SK-N-SH (cell line): ENCODE data around the gene MAD1L1. TPM values are rescaled to one million over a fixed set of nuclear protein-coding genes. Genes with fewer than 3 reads are reported as not detected.

Experiments used
- CTCF ChIA-PET: fragments of 300-600, 350-600 bp; formaldehyde crosslinking; extraction: SDS; loops from one replicate; lab custom pipeline; 2021; lab: Yijun Ruan, JAX
- POLR2A ChIA-PET: fragments of 350-600 bp; sonication (Branson Sonifier 250); formaldehyde crosslinking; extraction: SDS; loops from one replicate; lab custom pipeline; 2020; ENCODE audit warnings: antibody characterized with exemption, inconsistent platforms; lab: Yijun Ruan, JAX
- DNase-seq: peaks from one replicate; pipeline ENCODE4 v3.0.0; 2012
- H2AFZ ChIP-seq: fragments of 200-600 bp; sonication (generic); 2 replicates; pipeline ENCODE4 v1.8.1; 2016; ENCODE audit warnings: antibody characterized with exemption, mild to moderate bottlenecking, low read depth
- H3F3A ChIP-seq: fragments of 200-600 bp; sonication (generic); replicated peaks from 2 replicates; pipeline ENCODE3; 2016; ENCODE audit warnings: antibody characterized with exemption, mild to moderate bottlenecking; ENCODE audit not compliant: insufficient read depth
- H3K27ac ChIP-seq, 2 experiments: fragments of 200-500 bp in 1 of 2; fragments of 200-600 bp in 1 of 2; sonication (Bioruptor generic) in 1 of 2; sonication (generic), shearing (Covaris generic) in 1 of 2; 2 replicates each; pipeline versions ENCODE4 v1.5.1 to v1.6.1; 2014 to 2016; ENCODE audit warnings: low read depth in 2 of 2, inconsistent platforms in 1 of 2, low read length in 1 of 2, mild to moderate bottlenecking in 1 of 2, mixed read lengths in 1 of 2
- H3K27me3 ChIP-seq: fragments of 200-600 bp; sonication (generic), shearing (Covaris generic); 2 replicates; pipeline ENCODE4 v1.6.1; 2016; ENCODE audit warnings: mixed run types; ENCODE audit not compliant: insufficient read depth
- H3K36me3 ChIP-seq, 2 experiments: fragments of 200-500 bp in 1 of 2; fragments of 200-600 bp in 1 of 2; sonication (Bioruptor generic) in 1 of 2; sonication (generic) in 1 of 2; replicated peaks in 1 of 2; 2 replicates each; pipeline versions ENCODE3 to v1.5.1; 2014 to 2016; ENCODE audit warnings: low read length in 1 of 2, mild to moderate bottlenecking in 1 of 2; ENCODE audit not compliant: insufficient read depth in 2 of 2, control insufficient read depth in 1 of 2
- H3K4me1 ChIP-seq, 2 experiments: fragments of 200-500 bp in 1 of 2; fragments of 200-600 bp in 1 of 2; sonication (Bioruptor generic) in 1 of 2; sonication (generic), shearing (Covaris generic) in 1 of 2; 2 replicates each; pipeline versions ENCODE4 v1.5.1 to v1.6.1; 2014 to 2016; ENCODE audit warnings: low read depth in 1 of 2, low read length in 1 of 2, mixed run types in 1 of 2; ENCODE audit not compliant: insufficient read depth in 2 of 2, control insufficient read depth in 1 of 2
- H3K4me2 ChIP-seq: fragments of 200-600 bp; sonication (generic), shearing (Covaris generic); 2 replicates; pipeline ENCODE4 v1.6.1; 2017; ENCODE audit warnings: mixed run types
- H3K4me3 ChIP-seq, 2 experiments: fragments of 200-500 bp in 1 of 2; fragments of 200-600 bp in 1 of 2; sonication (Bioruptor generic) in 1 of 2; sonication (generic), shearing (Covaris generic) in 1 of 2; 2 replicates each; pipeline versions ENCODE4 v1.5.1 to v1.8.1; 2014 to 2016; ENCODE audit warnings: low read depth in 2 of 2, inconsistent platforms in 1 of 2, low read length in 1 of 2, mild to moderate bottlenecking in 1 of 2, mixed read lengths in 1 of 2, moderate library complexity in 1 of 2
- H3K79me2 ChIP-seq: fragments of 200-600 bp; sonication (generic); 2 replicates; pipeline ENCODE4 v1.8.1; 2017; ENCODE audit warnings: mild to moderate bottlenecking; ENCODE audit not compliant: insufficient read depth
- H3K9ac ChIP-seq: fragments of 200-600 bp; sonication (generic); 2 replicates; pipeline ENCODE4 v1.6.1; 2017; ENCODE audit warnings: mixed run types
- H3K9me2 ChIP-seq: fragments of 200-600 bp; sonication (generic); 2 replicates; pipeline ENCODE4 v1.6.1; 2017; ENCODE audit warnings: mixed run types
- H3K9me3 ChIP-seq: fragments of 200-600 bp; sonication (generic); 2 replicates; pipeline ENCODE4 v1.6.1; 2017; ENCODE audit warnings: mixed run types, mild to moderate bottlenecking, moderate library complexity
- H4K20me1 ChIP-seq: fragments of 200-600 bp; sonication (generic); 2 replicates; pipeline ENCODE4 v1.6.1; 2017; ENCODE audit warnings: mild to moderate bottlenecking, mixed run types; ENCODE audit not compliant: insufficient read depth
- CHD2 ChIP-seq: fragments of 150-350 bp; IDR thresholded peaks from 2 replicates; pipeline ENCODE4 v1.6.1; 2018; ENCODE audit warnings: low read length; ENCODE audit not compliant: partially characterized antibody
- EP300 ChIP-seq, 2 experiments: IDR thresholded peaks; 2 replicates each; pipeline versions ENCODE4 v1.4.0 to v1.6.1; 2012; ENCODE audit warnings: borderline replicate concordance in 1 of 2, low read depth in 1 of 2, low read length in 1 of 2
- EZH2phosphoT487 ChIP-seq: fragments of 200-600 bp; sonication (generic); IDR thresholded peaks from 2 replicates; pipeline ENCODE4 v1.6.1; 2017; ENCODE audit warnings: low read depth, mixed run types, mild to moderate bottlenecking, antibody characterized with exemption, moderate library complexity, borderline replicate concordance
- GATA2 ChIP-seq: sonication (generic); formaldehyde crosslinking; IDR thresholded peaks from 2 replicates; pipeline ENCODE4 v1.5.0; 2020; ENCODE audit warnings: mild to moderate bottlenecking, missing genetic modification reagents
- JUND ChIP-seq: IDR thresholded peaks from 2 replicates; pipeline ENCODE4 v1.4.0; 2012
- MEF2A ChIP-seq: IDR thresholded peaks from 2 replicates; pipeline ENCODE4 v1.4.0; 2012; ENCODE audit warnings: low read depth, borderline replicate concordance
- PBX3 ChIP-seq: IDR thresholded peaks from 2 replicates; pipeline ENCODE4; 2012
- POLR2AphosphoS5 ChIP-seq: IDR thresholded peaks from 2 replicates; pipeline ENCODE4 v1.6.1; 2012; ENCODE audit warnings: low read depth, low read length
- SIN3A ChIP-seq: IDR thresholded peaks from 2 replicates; pipeline ENCODE4 v1.6.1; 2012; ENCODE audit warnings: low read depth, mild to moderate bottlenecking, low read length, moderate library complexity, borderline replicate concordance
- USF1 ChIP-seq: IDR thresholded peaks from 2 replicates; pipeline ENCODE4 v1.4.0; 2012; ENCODE audit warnings: low read depth, borderline replicate concordance
- YY1 ChIP-seq: IDR thresholded peaks from 2 replicates; pipeline ENCODE4 v1.4.0; 2012; ENCODE audit warnings: low read depth, mild to moderate bottlenecking
- whole genome bisulfite sequencing: methylation state at CpG from one replicate; pipeline ENCODE4 v1.1.6; 2017; ENCODE audit warnings: low lambda C conversion rate; 5-methylcytosine and 5-hydroxymethylcytosine counted together
- polyA plus RNA-seq, 3 experiments: library from polyadenylated mRNA; depleted of rRNA; stranded (reverse); fragments of >200 nt; gene quantifications; 2 replicates each; pipeline ENCODE4 v1.2.3, GENCODE V29; 2012
- TF ChIP-seq, protein P1 (sequence below): fragments of 150-350 bp; IDR thresholded peaks from 2 replicates; pipeline ENCODE4 v1.6.1; 2017; ENCODE audit warnings: antibody characterized with exemption, low read length, low read depth, borderline replicate concordance
- TF ChIP-seq, protein P2 (sequence below): fragments of 150-350 bp; IDR thresholded peaks from 2 replicates; pipeline ENCODE4 v1.6.1; 2016; ENCODE audit warnings: mild to moderate bottlenecking, low read depth, low read length

The MAD1L1 gene
- polyA plus RNA-seq, 1 of the 3 experiments (the other 2 are of a cell fraction), result 46.2 TPM

DNA sequence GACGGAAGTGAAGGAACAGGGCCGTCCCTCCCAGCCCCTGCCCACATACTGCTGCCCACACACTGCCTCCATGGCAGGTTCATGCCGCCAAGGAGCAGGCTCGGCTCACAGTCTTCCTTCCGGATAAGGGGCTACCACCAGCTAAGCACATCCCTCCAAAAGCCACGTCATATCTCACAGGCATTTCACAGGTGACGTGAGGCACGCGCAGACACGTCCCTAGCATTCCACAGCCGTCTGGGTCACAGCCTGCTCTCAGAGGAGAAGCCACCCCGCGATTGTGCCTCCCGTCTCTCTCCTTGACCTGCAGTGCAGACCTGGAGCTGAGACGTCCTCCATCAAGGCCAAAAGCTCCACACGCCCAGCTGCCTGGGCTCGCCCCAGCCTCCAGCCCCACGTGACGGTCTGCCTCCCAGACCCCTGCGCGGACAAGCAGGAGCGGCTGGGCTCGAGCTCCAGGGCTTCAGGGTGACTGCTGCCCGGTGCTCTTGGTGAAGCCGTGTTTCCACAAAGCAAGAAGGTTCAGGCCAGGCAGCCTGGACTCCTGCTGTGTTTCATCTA is 114.0 kb downstream of the MAD1L1 start:
- H3K9me2 ChIP-seq, result no peaks in the 10 kb centered on the region
- CTCF ChIA-PET, result interaction anchor here (0.8 to 1.6 kb wide), 3 partner anchors 10 to 66 kb away, joined by 3 to 9 read pairs (median 7); no protein-coding TSS in a partner anchor
- H3K36me3 ChIP-seq, result peaks cover 0 to 4% of the 10 kb centered on the region in 2 experiments
- no peak overlapping the region for H3K9ac ChIP-seq
- H3K4me1 ChIP-seq, result peaks cover 27 to 64% of the 10 kb centered on the region in 2 experiments; a peak in 3 of 4 replicates
- H3K9me3 ChIP-seq, result no peaks in the 10 kb centered on the region
- H3K27me3 ChIP-seq, result no peaks in the 10 kb centered on the region
- TF ChIP-seq PBX3 (no peak), JUND (no peak), SIN3A (no peak), YY1 (no peak), GATA2 (CRISPR knock-in tag) (no peak), MEF2A (no peak), USF1 (no peak), CHD2 (no peak), EZH2phosphoT487 (no peak), POLR2AphosphoS5 (no peak), EP300 (IDR thresholded peaks at IDR 0.05; ENCODE audit: borderline replicate concordance in 1 of 2, low read depth in 1 of 2, low read length in 1 of 2) (no peak)
- TF ChIP-seq, protein P1, sequence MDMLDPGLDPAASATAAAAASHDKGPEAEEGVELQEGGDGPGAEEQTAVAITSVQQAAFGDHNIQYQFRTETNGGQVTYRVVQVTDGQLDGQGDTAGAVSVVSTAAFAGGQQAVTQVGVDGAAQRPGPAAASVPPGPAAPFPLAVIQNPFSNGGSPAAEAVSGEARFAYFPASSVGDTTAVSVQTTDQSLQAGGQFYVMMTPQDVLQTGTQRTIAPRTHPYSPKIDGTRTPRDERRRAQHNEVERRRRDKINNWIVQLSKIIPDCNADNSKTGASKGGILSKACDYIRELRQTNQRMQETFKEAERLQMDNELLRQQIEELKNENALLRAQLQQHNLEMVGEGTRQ, result no peak
- TF ChIP-seq, protein P2, sequence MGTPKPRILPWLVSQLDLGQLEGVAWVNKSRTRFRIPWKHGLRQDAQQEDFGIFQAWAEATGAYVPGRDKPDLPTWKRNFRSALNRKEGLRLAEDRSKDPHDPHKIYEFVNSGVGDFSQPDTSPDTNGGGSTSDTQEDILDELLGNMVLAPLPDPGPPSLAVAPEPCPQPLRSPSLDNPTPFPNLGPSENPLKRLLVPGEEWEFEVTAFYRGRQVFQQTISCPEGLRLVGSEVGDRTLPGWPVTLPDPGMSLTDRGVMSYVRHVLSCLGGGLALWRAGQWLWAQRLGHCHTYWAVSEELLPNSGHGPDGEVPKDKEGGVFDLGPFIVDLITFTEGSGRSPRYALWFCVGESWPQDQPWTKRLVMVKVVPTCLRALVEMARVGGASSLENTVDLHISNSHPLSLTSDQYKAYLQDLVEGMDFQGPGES, result no peak
- TF ChIP-seq, all 33 proteins: peak for 0
- POLR2A ChIA-PET, result interaction anchor here (0.5 kb wide), 1 partner anchor 115 kb away, joined by 3 read pairs; no protein-coding TSS in a partner anchor
- no peak for DNase-seq
- Histone ChIP-seq H3F3A (peaks cover 3% of the 10 kb centered on the region), H3K27ac (no peak overlapping the region; a peak in 1 of 4 replicates), H3K4me2 (no peak overlapping the region), H3K4me3 (no peak overlapping the region), H2AFZ (no peak overlapping the region), H3K79me2 (no peaks in the 10 kb centered on the region), H4K20me1 (peaks cover 3% of the 10 kb centered on the region; the same call in 1 of the 2 replicates)
- WGBS, result 96% methylated on average over 16 of the region's 25 CpGs
